Ureter (tissue), 1 donor: ENCODE data around the gene TNNT1. TPM values are rescaled to one million over a fixed set of nuclear protein-coding genes. Genes with fewer than 3 reads are reported as not detected.
A peak's percentile ranks its signal among the peaks of the same experiment; 100 is the strongest.
"Not testable (repeated sequence)": the region's sequence is repeated elsewhere in the genome, so short reads cannot be mapped to it uniquely, and the experiment has no call there.

Experiments used
- DNase-seq: peaks from one replicate; pipeline ENCODE4 v3.0.0-alpha.2; 2020; ENCODE audit warnings: low spot score
- total RNA-seq: library from RNA; stranded (reverse); gene quantifications from one replicate; pipeline ENCODE4 v1.2.4, GENCODE V29; 2023
- donor health status: DM: yes; HTN: yes; CAD: no.

The TNNT1 gene, protein sequence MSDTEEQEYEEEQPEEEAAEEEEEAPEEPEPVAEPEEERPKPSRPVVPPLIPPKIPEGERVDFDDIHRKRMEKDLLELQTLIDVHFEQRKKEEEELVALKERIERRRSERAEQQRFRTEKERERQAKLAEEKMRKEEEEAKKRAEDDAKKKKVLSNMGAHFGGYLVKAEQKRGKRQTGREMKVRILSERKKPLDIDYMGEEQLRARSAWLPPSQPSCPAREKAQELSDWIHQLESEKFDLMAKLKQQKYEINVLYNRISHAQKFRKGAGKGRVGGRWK
- 0.89 TPM for total RNA-seq

DNA sequence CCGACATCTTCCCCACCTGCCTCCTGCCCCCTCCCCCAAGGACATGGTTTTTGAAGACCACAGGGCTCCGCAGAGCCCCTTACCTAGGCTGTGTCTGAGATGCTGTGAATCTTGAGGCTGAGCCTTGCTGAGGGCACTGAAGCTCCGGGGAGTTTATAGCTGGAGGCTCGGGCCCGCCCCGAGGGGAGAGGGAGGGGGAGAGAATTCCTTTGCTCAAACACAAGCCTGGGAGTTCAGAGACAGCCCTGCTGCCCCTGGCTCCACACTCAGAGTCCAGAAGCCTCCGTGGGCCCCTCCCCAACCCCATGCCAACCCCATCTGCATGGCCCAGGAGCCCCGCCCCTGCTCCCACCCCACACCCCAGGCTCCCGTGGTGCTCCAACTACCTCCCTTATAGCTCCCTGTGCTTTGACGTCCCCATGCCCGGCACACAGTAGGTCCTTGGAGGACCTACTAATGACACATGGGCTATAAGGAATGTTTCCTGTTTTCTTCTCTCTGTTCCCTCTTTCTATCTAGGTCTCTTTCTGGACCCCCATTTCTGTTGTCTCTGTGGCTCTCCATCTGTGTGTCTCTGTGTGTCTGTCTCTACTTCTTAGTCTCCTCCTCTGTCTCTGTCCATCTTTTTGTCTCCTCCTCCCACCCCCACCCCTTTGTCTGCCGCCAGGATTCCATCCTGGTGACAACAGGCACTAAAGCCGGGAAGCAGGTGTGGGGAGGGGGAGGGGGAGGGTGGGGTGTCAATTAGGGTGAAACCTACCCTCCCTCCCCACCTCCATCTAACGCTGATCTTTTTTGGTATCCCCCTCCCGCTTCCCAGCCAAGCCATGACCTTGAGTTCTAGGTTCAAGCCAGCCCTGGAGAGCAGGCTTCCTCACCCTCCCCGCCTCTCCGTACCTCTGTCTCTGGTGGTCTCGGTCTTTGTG lies at the start of gene TNNT1:
Gene TNNT1, minus strand, starts transcription at position 129 of the 926 bp plus-strand sequence. CDS start 2,049 bp downstream, outside the sequence.
- no peak for DNase-seq

DNA sequence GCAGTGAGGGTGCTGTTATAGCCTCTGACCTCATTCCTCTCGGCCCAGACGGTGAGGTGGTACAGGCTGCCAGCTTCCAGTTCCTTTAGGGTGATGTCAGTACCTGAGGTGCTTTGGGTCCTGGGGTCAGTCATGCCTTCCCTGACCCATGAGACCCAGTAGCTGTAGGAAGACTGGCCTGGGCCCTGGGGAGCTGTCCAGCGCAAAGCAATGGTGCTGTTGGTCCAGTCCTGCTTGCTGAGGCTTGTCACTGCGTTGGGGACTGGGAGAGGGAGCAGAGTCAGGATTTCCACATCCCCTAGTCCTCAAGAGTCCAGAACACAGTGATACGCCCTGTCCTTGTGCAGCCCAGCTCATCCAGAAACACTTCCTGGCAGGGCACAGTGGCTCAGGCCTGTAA lies 49.6 kb upstream of the TNNT1 start:
- no peak for DNase-seq

DNA sequence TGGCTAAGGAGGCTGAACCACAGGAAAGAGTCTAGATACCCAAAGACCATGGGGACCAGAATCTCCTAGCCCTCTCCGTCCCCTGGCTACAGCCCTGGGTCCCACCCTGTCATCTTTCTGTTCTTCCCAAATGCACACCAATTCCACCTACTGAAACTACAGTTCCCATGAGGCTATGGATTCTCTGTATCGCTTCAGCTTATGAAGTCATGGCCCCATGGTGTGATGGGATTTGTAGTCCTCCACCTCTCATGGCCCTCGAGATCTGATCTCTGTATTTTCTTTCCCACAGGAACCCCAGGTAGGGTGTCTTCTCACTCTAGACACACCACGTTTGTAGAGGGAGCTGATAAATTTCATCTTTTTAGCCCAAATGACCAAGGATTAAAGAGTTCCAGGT lies 48.5 kb upstream of the TNNT1 start:
- DNase-seq, result no peak

DNA sequence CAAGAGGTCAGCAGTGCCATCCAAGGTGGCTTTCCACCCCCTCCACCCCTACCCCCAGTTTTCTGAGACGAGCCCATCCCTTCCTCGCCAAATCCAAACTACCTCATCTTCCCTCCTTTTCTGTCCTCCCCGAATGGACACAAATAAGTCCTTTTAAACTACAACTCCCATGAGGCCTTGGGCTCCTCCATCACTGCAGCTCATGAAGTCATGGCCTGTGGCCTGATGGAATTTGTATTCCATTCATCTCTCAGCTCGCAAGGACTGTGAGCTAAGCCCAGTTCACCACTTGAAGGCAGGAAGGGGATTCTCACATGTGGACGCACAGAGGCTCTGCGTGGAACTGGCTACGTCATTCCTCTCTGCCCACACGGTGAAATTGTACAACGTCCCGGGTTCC lies 47.8 kb upstream of the TNNT1 start:
- DNase-seq, result no peak

DNA sequence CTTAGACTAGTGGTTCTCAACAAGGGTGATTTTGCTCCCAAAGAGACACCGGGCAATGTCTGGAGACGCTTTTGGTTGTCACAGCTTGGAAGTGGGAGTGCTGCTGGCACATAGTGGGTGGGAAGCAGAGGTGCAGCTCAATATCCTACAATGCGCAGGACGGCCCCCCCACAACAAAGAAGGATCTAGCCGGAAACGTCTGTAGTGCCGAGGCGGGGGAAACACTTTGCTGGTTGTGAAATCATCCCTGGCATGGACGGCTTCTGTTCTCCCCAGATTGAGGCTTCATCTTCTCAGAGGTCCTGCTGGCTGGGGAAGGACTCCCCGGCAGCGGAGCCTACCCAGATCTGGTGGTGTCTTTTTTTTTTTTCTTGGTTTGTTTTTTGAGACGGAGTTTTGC lies 44.5 kb upstream of the TNNT1 start:
- DNase-seq, result no peak

DNA sequence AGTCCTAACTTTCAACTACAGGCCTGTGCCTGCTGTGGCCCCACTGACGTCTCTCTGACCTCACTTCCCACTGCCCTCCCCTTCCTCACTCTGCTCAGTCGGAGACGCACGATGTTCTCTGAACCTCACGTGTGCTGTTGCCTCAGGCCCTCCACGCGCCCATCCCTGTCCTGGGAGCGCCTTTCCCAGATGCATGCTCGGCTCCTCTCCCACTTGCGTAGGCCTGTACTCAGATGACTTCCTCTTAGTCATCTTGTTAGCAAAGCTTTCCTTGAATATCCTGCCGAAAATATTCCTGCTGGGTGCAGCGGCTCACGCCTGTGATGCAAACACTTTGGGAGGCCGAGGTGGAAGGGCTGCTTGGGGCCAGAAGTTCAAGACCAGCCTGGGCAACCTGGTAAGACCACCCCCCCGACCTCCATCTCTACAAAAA lies 40.4 kb upstream of the TNNT1 start:
- DNase-seq, result peak; percentile 79

DNA sequence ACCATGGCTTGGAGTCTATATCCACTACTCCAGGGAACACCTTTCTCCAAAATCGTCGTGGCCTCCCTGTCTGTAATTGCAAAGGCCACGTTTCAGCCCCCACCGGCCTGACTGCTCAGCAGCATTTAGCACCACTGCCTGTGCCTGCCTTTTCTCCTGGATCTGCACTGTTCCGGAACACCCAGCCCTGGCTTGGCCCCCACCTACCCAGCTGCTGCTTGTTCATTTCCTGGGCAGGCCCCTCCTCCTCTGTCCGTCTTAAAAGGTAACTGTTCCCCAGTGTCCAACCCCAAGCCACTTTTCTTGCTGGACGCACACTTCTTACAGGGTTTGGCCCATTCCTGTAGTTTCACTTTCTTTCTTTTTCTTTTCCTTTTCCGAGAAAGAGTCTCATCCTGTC lies 39.6 kb upstream of the TNNT1 start:
- DNase-seq, result no peak

DNA sequence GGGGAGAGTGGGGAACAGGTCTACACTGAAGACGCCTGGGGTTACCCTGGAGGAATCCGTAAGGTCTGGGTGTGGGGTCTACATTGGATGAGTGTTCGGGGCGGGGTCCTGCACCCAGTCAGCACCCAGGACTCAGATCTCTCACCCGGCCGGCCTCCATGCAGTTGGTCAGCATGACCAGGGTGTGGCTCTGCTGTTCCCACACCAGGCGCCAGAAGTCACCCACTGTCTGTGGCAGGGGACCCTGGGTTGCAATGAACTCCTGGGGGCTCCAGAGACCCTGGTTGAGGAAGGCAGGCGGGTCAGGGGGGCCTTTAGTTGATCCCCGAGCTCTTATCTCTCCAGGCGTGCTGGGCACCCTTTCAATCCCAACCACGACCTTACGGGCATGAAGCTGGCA lies 37.1 kb upstream of the TNNT1 start:
- no peak for DNase-seq

DNA sequence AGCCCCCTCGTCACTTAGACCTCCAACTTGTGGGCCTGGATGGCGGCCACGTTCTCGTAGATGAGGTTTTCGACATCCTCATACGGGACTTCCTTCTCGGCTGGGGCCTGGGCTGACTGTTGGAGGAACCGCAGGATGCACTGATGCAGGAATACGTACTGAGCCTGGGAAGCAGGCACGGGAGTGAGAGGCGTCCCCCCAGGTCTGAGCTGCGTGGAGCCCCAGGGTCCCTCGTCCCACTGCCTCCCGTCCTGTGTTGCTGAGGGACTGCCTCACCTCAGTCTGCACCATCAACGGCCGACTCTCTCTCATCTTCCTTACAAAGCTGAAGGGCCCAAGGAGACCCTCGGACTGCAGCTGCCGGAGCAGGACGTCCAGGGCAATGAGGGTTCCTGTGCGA lies 32.7 kb upstream of the TNNT1 start:
- no peak for DNase-seq

DNA sequence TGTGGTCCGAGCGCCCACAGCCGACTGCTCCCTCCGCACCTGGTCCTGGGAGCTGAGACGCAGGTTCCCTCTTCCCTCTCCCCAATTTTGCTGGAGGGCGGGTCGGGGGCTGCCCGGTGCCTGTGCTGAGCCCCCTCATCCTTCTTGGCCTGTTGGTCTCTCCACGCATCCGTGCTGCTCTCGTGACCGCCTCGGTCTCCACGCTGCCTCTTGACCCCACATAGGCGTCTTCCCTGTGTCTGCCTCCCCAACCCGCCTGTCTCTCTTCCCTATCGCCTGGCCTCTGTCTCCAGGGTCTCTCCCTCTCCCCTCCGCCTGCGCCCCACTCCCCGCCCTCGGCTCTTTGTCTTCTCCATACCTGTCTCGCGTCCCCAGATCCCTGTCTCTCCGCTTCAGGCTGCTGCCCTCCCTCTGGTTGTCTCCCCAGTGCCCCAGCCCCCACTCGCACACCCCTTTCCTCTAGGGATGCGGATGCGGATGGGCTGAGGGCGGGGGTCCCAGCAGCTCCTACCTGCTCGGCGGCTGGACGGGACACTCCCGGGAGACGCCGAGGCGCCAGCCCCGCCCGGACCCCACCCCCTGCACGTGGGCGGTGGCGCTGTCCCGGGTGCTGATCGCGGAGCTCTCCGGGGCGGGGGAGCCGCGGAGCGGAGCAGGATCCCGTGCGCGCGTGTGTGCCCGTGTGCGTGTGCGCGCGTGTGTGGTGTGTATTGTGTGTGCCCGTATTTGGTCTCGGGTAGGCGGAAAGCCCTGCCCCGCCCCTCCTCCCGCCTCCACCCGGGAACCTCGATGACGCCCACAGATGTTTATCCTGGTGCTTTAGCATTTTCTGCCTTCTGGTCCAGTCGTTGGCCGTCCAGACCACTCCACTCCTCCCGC lies 30.8 kb upstream of the TNNT1 start, which contains the start of gene SYT5:
Gene SYT5, minus strand, starts transcription at position 684 of the 879 bp plus-strand sequence. CDS start 1,248 bp downstream, outside the sequence.
- no peak for DNase-seq

DNA sequence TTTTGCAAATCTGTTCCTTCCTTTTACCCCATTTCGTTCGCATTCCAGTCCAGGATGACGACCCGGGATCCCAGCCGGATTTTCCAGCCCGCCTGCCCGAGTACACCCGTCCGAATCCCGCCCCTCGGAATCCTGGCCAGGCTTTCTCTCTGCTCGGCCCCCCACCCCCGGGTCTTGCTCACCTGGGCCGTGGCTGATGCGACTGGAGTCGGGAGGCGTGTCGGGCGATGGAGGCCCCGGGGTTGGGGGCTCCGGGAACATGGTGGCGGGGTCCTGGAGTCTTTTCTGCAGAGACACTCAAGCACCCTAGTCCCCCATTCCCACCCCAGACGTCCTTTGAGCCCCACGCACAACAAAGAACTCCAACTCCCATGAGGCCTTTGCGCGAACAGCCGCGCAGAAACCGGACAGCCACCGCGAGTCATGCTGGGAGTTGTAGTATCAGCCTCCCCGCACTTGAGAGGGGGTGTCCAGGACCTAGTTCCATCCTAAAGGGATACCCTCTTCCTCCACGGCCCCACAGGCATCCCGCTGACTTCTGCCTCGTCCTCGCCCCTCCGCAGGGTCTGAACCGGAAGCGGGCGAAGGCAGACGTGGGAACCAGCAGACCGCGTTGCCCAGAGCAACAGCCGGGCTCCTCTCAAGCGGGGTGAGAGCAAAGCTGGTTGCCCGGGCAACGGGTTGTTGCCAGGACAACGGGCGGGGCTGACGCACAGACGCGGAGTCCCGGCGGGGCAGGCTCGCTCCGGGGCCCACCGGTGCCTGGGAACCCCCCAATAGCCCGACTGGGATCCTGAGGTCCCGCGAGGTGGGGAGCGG lies 30.0 kb upstream of the TNNT1 start:
- no peak for DNase-seq

DNA sequence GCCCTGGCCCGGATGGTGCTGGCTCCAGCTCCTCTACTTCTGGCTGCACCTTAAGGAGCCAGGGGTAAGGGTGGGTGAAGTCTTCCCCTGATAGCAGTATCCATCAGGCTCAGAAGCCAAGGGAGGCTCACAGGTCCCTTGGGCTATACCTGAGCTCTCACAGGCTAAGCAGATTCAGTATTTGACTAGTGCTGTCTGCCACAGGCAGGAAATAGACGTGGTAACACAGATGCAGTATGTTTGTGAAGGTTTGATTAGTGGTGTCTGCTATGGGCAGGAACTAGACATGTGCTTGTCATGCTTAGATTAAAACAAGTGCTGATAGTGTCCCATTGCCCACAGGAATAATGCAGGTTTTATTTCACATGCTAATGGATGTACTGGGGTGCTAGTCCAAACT lies 27.1 kb upstream of the TNNT1 start:
- no peak for DNase-seq

DNA sequence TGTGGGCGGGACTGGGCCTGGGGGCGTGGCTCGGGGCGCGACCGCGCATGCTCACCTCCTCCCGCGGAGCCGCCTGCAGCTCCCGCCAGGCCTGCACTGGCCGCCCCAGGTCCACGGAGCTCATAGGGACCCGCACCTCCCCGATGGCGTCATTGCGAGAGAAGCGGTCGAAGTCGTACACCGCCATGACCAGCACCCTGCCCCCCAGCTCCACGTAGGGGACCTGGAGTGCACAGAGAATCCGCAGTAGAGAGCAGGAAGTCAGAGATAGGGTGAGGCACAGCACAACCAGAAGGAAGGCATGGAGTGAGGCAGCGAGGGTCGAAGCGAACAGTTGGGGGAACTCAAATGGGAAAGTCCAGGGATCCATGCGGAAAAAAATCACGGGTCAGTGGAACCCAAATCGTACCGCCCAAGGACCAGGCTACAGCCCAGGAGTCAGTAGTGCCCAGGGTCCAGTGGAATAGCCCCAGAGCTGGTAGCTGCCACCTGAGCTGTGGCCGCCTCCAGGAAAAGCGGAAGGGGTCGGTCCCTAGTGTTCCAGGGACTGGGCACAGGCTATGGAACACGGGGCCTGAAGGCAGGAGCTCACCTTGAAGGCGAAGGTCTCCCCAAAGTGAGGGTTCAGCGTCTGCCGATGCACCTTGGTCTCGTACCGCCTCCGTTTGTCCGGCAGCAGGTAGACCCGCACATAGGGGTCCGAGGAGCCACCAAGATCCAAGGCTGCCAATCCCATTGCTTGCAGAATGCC lies 26.3 kb upstream of the TNNT1 start:
- no peak for DNase-seq

DNA sequence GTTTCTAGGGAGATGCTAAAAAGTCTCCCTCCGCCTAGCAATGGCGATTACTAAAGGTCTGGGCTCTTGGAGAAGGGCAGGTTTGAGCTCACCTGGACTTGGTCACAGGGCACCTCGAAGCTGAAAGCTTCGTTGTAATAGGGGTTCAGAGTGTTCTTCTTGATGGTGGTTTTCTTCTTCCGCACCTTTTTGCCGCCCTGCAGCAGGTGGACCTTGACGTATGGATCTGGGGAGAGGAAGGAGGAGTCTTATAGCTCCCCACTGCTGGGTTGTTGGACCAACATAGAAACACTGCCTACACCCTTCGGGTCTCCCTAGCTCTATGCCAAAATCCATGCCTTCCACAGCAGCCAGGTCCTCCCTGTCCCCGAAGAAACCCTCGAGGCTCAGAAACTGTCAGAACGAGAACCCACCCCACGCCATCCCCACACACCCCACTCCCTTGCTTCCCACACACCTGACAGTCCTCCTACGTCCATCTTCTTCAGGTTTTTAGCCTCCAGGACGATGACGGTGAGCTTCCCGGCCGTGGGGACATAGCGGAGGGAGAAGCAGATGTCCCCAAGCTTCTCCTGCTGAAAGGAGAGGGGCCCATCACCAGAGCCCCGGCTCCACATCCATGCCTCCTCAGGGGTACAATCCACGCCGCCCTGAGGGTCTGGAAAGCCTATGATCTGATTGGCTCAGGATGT lies 25.6 kb upstream of the TNNT1 start:
- DNase-seq, result no peak

DNA sequence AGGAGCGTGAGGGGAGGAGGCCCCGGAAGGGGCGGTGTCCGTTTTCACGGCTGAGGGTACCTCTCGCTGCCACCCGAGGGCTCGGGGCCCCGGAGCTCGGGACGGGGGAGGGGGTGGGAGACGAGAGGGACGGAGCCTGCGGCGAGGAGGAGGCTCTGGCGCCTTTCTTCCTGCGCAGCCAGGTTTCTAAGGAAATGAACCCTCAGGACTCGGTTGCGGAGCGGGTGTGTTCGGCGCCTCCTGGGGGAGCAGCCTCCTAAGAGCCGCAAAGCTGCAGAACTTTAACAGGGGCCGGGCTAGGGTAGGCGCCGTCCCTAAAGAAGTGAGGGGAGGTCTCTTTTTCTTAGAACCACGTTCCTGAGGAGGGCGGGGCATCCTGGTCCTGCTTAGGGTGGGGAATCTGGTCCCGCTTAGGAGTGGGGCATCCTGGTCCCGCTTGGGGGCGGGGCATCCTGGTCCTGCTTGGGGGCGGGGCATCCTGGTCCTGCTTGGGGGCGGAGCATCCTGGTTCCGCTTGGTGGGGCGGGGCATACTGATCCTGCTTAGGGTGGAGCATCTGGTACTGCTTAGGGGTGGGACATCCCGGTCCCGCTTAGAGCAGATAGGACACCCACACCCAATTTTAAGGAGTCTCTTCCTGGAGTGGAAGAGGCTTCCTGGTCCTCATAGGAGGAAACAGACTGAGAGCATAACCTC lies 24.9 kb upstream of the TNNT1 start:
- no peak for DNase-seq

DNA sequence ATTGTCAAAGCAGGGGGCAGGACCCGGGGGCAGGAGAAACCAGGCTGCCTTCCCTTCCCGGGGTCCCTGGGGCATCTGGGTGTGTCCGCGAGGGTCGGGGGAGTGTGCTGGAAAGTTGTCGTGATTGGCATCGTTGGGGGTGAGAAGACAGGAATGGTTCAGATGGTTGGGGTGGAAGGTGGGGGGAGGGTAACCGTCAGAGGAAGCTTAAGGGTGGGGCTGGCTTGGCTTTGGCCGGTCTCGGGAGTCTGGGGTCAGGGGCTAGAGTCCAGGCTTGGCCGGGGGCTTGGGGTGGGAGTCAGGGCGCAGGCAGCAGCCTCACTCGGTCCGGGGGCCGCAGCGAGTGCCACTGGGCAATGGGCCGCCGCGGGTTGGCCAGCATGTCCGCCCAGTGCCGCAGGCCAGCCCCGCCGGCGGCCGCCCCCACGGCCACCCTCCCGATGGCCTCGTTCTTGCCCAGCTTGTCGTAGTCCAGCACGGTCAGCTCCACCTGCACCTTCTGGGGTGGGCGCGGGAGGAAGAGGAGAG lies 24.2 kb upstream of the TNNT1 start:
- no peak for DNase-seq

DNA sequence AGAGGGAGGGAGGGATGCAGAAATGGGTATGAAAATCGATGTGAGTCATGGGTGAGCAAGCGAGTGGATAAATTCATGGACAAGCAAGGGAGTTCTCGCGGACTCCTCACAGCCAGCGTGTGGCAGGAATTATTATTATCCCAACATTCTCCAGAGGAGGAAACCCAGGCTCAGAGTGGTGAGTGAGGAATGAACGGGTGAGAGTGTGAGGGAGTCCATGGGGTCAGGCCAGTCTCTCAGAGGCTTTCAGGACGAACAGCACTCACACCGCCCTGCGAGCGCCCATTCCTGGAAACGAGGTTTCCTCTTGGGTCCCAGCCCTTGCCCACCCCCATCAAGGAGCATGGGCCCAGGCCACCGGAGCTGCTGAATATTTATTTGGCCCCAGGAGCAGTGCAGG lies 23.7 kb upstream of the TNNT1 start:
- no peak for DNase-seq

DNA sequence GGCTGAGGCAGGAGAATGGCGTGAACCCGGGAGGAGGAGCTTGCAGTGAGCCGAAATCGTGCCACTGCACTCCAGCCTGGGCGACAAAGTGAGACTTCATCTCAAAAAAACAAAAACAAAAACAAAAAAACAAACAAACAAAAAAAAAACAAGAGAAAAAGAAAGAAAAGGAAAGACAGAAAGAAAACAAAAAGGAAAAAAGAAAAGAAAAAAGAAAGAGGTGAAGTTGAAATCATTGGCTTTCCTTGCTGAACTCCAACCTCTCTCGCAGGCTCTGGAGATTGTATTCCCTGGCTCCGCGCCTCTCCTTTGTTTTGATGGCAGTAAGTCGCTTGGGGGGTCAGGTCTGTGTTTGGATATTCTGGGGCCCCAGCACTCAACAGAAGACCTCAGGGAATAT lies 23.3 kb upstream of the TNNT1 start:
- not testable (repeated sequence) for DNase-seq

DNA sequence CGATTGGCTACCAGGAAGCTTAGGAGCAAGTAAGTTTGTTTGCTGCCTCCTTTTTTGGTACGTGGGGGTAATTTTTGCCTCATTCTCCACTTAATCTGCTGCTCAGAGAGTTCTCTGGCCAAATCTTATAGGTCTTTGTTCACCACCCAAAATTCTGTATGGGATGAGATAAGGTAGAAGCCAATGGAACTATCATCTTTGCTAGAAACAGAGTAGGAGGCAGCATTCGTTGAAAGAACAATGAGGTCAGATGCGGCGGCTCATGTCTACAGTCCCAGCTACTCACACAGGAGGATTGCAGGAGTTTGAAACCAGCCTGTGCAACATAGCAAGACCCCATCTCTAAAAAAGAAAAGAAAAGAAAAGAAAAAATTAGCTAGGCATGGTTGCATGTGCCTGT lies 22.4 kb upstream of the TNNT1 start:
- DNase-seq, result no peak
